ENCODE results near the gene ANKRD6.

- TF ChIP-seq, protein P1, sequence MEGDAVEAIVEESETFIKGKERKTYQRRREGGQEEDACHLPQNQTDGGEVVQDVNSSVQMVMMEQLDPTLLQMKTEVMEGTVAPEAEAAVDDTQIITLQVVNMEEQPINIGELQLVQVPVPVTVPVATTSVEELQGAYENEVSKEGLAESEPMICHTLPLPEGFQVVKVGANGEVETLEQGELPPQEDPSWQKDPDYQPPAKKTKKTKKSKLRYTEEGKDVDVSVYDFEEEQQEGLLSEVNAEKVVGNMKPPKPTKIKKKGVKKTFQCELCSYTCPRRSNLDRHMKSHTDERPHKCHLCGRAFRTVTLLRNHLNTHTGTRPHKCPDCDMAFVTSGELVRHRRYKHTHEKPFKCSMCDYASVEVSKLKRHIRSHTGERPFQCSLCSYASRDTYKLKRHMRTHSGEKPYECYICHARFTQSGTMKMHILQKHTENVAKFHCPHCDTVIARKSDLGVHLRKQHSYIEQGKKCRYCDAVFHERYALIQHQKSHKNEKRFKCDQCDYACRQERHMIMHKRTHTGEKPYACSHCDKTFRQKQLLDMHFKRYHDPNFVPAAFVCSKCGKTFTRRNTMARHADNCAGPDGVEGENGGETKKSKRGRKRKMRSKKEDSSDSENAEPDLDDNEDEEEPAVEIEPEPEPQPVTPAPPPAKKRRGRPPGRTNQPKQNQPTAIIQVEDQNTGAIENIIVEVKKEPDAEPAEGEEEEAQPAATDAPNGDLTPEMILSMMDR (IDR thresholded peaks at IDR 0.05) = no peak
- no peak for TF ChIP-seq POLR2A (IDR thresholded peaks at IDR 0.05)
Observed at GRCh38 chr6:89542081-89542857, 109.3 kb downstream of the ANKRD6 start.
